Measurements from ENCODE around the gene KCNH1. TPM values are rescaled to one million over a fixed set of nuclear protein-coding genes. Genes with fewer than 3 reads are reported as not detected.

KCNH1 gene
- total RNA-seq, 4 donors from 2014 or later, result 0.29 to 0.67 (median 0.38) TPM

- H3K9me3 ChIP-seq, result no peaks in the 10 kb centered on the region
- H3K4me3 ChIP-seq, result no peak overlapping the region
- H3K27ac ChIP-seq, result no peak overlapping the region
- DNase-seq, result no peak
- no peaks in the 10 kb centered on the region for H3K4me1 ChIP-seq
- in situ Hi-C loops (cut with MboI; ENCODE audit: low sequenced_read_pairs in 4 of 4), result no loop called here
- no peak for ATAC-seq
- no peak for TF ChIP-seq POLR2A (IDR thresholded peaks at IDR 0.05)
- no peak for TF ChIP-seq CTCF (IDR thresholded peaks at IDR 0.05 in 4 of 5, conservative IDR thresholded peaks at IDR 0.05 in 1 of 5)
- no peaks in the 10 kb centered on the region for H3K27me3 ChIP-seq
- intact Hi-C loops (cut with DNase I; ENCODE audit: low total_unique reads), result no loop called here
- H3K36me3 ChIP-seq, result no peaks in the 10 kb centered on the region
Measured at GRCh38 chr1:210850556-210850955, 283.4 kb downstream of the KCNH1 start.

- intact Hi-C loops (cut with DNase I; ENCODE audit: low total_unique reads) (no loop called here), in situ Hi-C loops (cut with MboI; ENCODE audit: low sequenced_read_pairs in 4 of 4) (no loop called here)
- H3K27ac ChIP-seq, result no peak overlapping the region
- ATAC-seq (no peak), DNase-seq (no peak)
- no peak overlapping the region for H3K4me3 ChIP-seq
- no peaks in the 10 kb centered on the region for H3K27me3 ChIP-seq
- H3K36me3 ChIP-seq, result no peaks in the 10 kb centered on the region
- H3K4me1 ChIP-seq, result no peaks in the 10 kb centered on the region
- no peaks in the 10 kb centered on the region for H3K9me3 ChIP-seq
- TF ChIP-seq CTCF (IDR thresholded peaks at IDR 0.05 in 4 of 5, conservative IDR thresholded peaks at IDR 0.05 in 1 of 5) (no peak), POLR2A (IDR thresholded peaks at IDR 0.05) (no peak)
Measured at GRCh38 chr1:210848474-210848873, 285.5 kb downstream of the KCNH1 start.

- Histone ChIP-seq H3K27me3 (no peaks in the 10 kb centered on the region), H3K4me3 (no peak overlapping the region), H3K36me3 (no peaks in the 10 kb centered on the region), H3K9me3 (no peaks in the 10 kb centered on the region), H3K4me1 (no peaks in the 10 kb centered on the region), H3K27ac (no peak overlapping the region)
- TF ChIP-seq POLR2A (IDR thresholded peaks at IDR 0.05) (no peak), CTCF (IDR thresholded peaks at IDR 0.05 in 4 of 5, conservative IDR thresholded peaks at IDR 0.05 in 1 of 5) (no peak)
- in situ Hi-C loops (cut with MboI; ENCODE audit: low sequenced_read_pairs in 4 of 4), result no loop called here
- DNase-seq, result no peak
- ATAC-seq, result no peak
- intact Hi-C loops (cut with DNase I; ENCODE audit: low total_unique reads), result no loop called here
Measured at GRCh38 chr1:210841926-210842625, 291.9 kb downstream of the KCNH1 start.

GRCh38 chr1:210830034-210831028, 303.6 kb downstream of the KCNH1 start:
- intact Hi-C loops (cut with DNase I; ENCODE audit: low total_unique reads), result no loop called here
- Histone ChIP-seq H3K9me3 (no peaks in the 10 kb centered on the region), H3K27ac (no peak overlapping the region), H3K4me1 (no peaks in the 10 kb centered on the region), H3K36me3 (no peaks in the 10 kb centered on the region), H3K27me3 (no peaks in the 10 kb centered on the region), H3K4me3 (no peak overlapping the region)
- in situ Hi-C loops (cut with MboI; ENCODE audit: low sequenced_read_pairs in 4 of 4), result no loop called here
- TF ChIP-seq CTCF (IDR thresholded peaks at IDR 0.05 in 4 of 5, conservative IDR thresholded peaks at IDR 0.05 in 1 of 5) (no peak), POLR2A (IDR thresholded peaks at IDR 0.05) (no peak)
- DNase-seq (no peak), ATAC-seq (no peak)
